IPS-18c (cell line): ENCODE data around the gene MEX3D.
"Not testable (repeated sequence)": the region's sequence is repeated elsewhere in the genome, so short reads cannot be mapped to it uniquely, and the experiment has no call there.

Experiments
- H3K4me3 ChIP-seq: 2 replicates; pipeline ENCODE4 v1.7.0; 2013; ENCODE audit warnings: low read depth, mild to moderate bottlenecking, low read length, moderate library complexity; ENCODE audit not compliant: insufficient read depth
- H3K9me3 ChIP-seq: one replicate; pipeline ENCODE4 v1.6.1; 2013; ENCODE audit warnings: mild to moderate bottlenecking, low read length, moderate library complexity; ENCODE audit not compliant: control insufficient read depth, insufficient read depth

MEX3D gene

GRCh38 chr19:1560286-1560882 lies 7.7 kb downstream of the MEX3D start:
- Histone ChIP-seq H3K4me3 (no peak overlapping the region; the same call in 1 of the 2 replicates), H3K9me3 (peaks cover 3% of the 10 kb centered on the region)

DNA sequence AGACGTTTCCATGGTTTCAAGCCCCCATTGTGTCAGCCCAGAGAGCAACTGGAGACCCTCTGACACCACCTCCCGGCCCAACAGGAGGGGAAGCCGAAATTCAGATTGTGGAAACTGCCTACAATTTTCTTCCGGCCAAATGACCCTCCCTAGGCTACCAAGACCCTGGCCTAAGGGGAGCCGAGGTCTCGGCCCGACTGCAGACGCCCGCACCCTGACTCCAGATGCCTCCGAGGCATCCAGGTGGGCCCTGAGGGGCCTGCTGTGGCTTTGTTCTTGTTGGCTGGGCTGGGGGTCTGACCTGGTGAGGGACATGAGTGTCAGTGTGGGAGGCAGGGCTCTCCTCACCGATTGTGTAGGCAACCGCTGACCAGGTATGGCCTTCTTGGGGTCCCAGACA lies 9.6 kb downstream of the MEX3D start:
- Histone ChIP-seq H3K9me3 (peaks cover 3% of the 10 kb centered on the region), H3K4me3 (no peak overlapping the region)

DNA sequence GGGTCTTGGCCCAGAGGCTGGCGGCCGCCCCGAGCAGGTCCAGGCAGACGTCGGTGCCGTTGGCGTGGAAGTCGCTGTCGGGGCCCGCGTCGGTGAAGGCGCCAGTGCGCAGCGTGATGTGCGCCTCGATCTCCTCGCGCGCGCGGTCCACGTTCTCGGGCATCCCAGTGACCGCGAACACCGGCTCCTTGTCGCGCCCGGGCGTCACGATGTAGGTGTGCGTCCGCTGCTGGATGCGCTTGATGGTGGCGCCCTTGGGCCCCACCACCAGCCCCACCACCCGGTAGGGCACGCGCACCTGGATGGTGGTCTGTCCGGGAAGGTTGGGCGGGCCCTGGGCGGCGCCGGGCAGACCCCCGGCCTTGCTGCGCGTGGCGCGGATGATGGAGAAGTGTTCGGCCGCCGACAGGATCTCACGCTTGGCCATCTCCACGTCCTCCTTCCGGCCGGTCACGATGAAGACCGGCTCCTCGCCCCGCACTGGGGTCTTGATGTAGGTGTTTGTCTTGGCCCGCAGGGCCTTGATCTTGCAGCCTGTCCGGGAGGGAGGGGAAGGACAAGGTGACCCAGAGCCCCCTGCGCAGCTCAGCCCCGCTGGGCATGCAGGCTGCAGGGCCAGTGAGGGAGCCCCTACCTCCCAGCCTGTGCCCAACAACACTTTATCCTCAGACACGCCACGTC lies 11.6 kb downstream of the MEX3D start:
- Histone ChIP-seq H3K9me3 (peaks cover 3% of the 10 kb centered on the region), H3K4me3 (no peak overlapping the region)

GRCh38 chr19:1555487-1556389 lies 12.4 kb downstream of the MEX3D start:
- Histone ChIP-seq H3K4me3 (no peak overlapping the region), H3K9me3 (peaks cover 3% of the 10 kb centered on the region)

DNA sequence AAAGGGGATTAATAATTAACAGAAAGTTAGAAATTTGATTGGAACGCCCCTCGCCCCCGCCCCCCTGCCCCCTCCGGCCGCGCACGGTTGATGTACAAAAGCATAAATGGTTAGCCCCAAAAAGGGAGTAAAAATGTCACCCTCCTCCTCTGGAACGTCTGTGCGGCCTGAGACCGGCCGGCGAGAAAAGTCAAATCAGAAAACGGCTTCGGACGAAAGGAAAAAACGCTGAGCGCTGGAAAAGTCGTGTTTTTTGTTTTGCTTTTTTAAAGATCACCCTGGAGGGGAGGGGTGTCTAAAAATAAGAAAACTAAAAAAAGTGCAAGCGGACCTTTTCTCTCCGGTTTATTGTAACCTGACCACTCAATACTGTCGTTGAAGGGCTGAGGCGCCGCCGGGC lies 13.2 kb downstream of the MEX3D start:
- H3K9me3 ChIP-seq = peaks cover 3% of the 10 kb centered on the region

GRCh38 chr19:1553415-1553814 lies 14.7 kb downstream of the MEX3D start:
- H3K9me3 ChIP-seq = peaks cover 3% of the 10 kb centered on the region
- no peak overlapping the region for H3K4me3 ChIP-seq

More for the DNA sequence above, 13.2 kb downstream of the MEX3D start:
- no peak overlapping the region for H3K4me3 ChIP-seq

DNA sequence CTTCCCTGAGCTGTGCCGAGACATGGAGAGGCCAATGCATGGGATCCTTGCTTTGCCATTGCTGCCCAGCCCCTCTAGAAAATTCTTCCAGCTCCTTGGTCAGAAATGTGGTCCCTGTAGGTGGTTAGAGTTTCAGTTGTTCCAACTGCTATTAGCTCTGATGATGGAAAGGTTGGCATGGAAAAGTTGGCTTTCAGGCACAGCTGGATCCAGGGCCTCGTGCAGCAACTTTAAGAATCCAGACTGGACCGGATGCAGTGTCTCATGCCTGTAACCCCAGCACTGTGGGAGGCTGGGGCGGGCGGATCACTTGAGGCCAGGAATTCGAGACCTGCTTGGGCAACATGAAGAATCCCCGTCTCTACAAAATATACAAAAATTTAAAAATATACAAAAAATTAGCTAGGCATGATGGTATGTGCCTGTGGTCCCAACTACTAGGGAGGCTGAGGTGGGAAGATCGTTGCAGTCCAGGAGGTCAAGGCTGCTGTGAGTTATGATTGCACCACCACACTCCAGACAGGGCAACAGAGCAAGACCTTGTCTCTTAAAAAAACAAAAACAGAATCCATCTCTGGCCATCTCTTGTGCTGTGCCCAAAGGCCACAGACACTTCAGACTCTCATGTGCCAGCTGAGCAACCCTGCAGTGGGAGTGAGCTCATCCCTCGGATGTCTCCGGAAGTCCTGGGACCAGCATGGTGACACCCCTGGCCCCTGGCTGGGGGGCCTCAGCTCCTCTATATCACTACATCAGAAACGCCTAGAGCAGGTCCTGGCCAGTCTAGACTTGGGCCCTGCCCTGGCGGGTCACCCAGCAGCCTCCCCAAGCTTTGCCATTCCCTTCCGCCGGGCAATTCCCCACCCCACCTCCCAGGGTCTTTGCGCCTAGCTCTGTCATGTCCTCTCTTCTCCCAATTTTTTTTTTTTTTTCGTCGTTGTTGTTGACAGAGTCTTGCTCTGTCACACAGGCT lies 16.8 kb downstream of the MEX3D start:
- no peak overlapping the region for H3K4me3 ChIP-seq

DNA sequence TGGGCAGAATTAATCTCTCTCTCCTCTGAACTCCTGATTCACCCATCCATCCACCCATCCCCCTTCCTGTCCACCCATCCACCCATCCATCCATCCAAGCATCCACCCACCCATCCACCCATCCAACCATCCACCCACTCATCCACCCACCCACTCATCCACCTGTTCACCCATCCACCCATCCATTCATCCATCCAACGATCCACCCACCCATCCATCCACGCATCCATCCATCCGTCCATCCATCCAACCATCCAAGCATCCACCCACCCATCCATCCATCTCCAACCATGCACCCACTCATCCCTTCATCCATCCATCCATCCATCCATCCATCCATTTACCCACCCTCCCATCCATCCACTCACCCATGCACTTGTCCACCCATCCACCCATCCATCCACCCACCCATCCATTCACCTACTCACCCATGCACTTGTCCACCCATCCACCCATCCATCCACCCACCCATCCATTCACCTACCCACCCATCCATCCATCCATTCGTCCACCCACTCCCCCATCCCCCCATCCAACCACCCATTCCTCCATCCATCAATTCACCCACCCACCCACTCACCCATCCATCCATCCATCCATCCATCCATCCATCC lies 18.7 kb downstream of the MEX3D start:
- H3K9me3 ChIP-seq = no peaks in the 10 kb centered on the region
- no peak overlapping the region for H3K4me3 ChIP-seq

More for the DNA sequence above, 16.8 kb downstream of the MEX3D start:
- no peaks in the 10 kb centered on the region for H3K9me3 ChIP-seq

GRCh38 chr19:1540365-1540925 lies 27.7 kb downstream of the MEX3D start:
- H3K4me3 ChIP-seq = no peak overlapping the region
- no peaks in the 10 kb centered on the region for H3K9me3 ChIP-seq

- not testable (repeated sequence) for H3K4me3 ChIP-seq, H3K9me3 ChIP-seq
Measured at GRCh38 chr19:1539749-1540148, 28.4 kb downstream of the MEX3D start.

- H3K9me3 ChIP-seq = no peaks in the 10 kb centered on the region
- no peak overlapping the region for H3K4me3 ChIP-seq
Measured at GRCh38 chr19:1538978-1539377, 29.1 kb downstream of the MEX3D start.

- not testable (repeated sequence) for H3K9me3 ChIP-seq, H3K4me3 ChIP-seq
Measured at GRCh38 chr19:1535699-1536098, 32.4 kb downstream of the MEX3D start.

GRCh38 chr19:1534972-1535371 lies 33.2 kb downstream of the MEX3D start:
- H3K9me3 ChIP-seq = no peaks in the 10 kb centered on the region

DNA sequence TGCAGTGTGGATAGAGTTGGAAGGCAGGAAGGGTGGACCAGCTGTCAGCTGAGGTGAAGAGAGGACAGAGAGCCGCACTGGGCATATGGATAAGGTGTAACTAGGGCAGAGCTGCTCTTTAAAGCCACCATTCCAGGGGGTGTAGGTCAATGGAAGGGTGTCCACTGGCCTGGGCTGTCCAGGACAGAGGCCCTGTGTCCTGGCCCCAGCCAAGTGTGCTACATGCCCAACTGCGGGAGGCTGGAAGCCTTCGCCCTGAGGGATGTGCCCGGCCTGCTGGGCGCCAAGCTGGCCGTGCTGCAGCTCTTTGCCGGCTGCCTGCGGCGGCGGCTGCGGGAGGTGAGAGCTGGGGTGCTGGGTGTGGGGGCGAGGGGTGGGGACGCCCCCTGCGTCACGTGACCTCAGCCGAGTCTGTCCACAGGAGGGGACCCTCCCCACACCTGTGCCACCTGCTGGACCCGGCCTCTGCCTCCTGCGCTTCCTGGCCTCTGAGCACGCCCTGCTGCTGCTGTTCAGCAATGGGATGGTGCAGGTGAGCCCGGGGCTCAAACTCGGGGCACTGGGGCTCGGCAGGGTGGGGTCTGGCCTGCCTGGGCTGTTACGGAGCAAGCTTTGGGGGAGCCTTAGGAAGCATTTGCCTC lies 34.5 kb downstream of the MEX3D start:
- Histone ChIP-seq H3K4me3 (no peak overlapping the region), H3K9me3 (no peaks in the 10 kb centered on the region)

More at GRCh38 chr19:1534972-1535371, 33.2 kb downstream of the MEX3D start:
- H3K4me3 ChIP-seq = no peak overlapping the region

DNA sequence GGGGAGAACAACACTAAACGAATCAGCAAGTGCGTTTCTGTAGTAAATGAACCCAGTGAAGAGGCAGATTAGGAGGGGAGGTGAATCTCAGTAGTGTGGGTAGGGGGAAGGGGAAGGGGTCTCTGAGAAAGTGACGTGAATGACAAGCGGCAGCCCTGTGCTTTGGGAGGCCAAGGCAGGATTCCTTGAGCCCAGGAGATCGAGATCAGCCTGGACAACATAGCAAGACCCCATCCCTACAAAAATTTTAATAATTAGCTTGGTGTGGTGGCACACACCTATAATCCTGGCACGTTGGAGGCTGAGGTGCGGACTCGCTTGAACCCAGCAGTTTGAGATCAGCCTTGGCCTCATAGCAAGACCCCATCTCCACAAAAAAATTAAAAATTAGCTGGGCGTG lies 36.1 kb downstream of the MEX3D start:
- no peak overlapping the region for H3K4me3 ChIP-seq
- H3K9me3 ChIP-seq = no peaks in the 10 kb centered on the region

DNA sequence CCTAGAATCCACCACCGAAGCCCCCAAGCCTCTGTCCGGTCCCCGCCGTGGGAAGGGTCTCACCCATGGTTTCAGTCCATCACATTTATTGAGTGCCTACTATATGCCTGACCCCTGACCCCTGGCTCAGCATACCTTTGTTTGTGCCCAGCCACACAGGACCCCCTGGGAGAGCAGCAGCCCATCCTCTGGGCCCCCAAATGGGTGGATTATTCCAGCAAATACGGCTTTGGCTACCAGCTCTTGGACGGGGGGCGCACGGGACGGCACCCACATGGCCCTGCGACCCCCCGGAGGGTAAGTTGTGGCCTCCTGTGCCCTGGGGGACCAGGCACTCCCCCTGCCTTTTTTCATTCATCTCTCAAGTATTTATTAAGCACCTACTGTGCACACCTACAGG lies 36.5 kb downstream of the MEX3D start:
- Histone ChIP-seq H3K9me3 (no peaks in the 10 kb centered on the region), H3K4me3 (no peak overlapping the region)
